Psoas muscle (tissue), 8 donors: ENCODE measurements around the gene FAP. TPM values are rescaled to one million over a fixed set of nuclear protein-coding genes. Genes with fewer than 3 reads are reported as not detected.

ENCODE experiments used
- ATAC-seq, 4 donors: fragments of 200-7000 bp; cut with Tn5 transposase; one replicate each; pipeline ENCODE4 v1.9.1; 2020; ENCODE audit warnings: moderate library complexity in 3 of 4, mild to moderate bottlenecking in 2 of 4
- DNase-seq, 2 donors: peaks; one replicate each; pipeline ENCODE4 v3.0.0-alpha.2; 2020
- H3K27ac ChIP-seq: fragments of 200-600 bp; one replicate; pipeline ENCODE4 v1.8.0; 2022
- H3K27me3 ChIP-seq, 3 donors: fragments of 200-600 bp in 1 of 3; one replicate each; pipeline versions ENCODE4 v1.6.1 to v1.8.0; 2013 to 2022; ENCODE audit warnings: low read length in 2 of 3, mild to moderate bottlenecking in 2 of 3, moderate library complexity in 1 of 3; ENCODE audit not compliant: insufficient read depth in 3 of 3
- H3K36me3 ChIP-seq, 2 donors: fragments of 200-600 bp in 1 of 2; one replicate each; pipeline versions ENCODE4 v1.6.1 to v1.8.0; 2013 to 2022; ENCODE audit warnings: low read depth in 1 of 2, mild to moderate bottlenecking in 1 of 2, moderate library complexity in 1 of 2; ENCODE audit not compliant: insufficient read depth in 1 of 2
- H3K4me1 ChIP-seq: fragments of 200-600 bp; one replicate; pipeline ENCODE4 v1.8.0; 2022
- H3K4me3 ChIP-seq: fragments of 200-600 bp; one replicate; pipeline ENCODE4 v1.8.0; 2022; ENCODE audit warnings: mild to moderate bottlenecking
- H3K9me3 ChIP-seq: fragments of 200-600 bp; one replicate; pipeline ENCODE4 v1.8.0; 2022
- CTCF ChIP-seq: fragments of 200-600 bp; IDR thresholded peaks from one replicate; pipeline ENCODE4 v1.8.0; 2022; ENCODE audit warnings: antibody characterized with exemption
- WGBS, 3 donors: extraction: QIAGEN DNeasy Blood & Tissue Kit; methylation state at CpG; one replicate each; pipeline versions ENCODE4 v1.1.6 to v1.1.7; 2013; 5-methylcytosine and 5-hydroxymethylcytosine counted together
- intact Hi-C, 2 donors: fragments of 100-400 bp; cut with DNase I; formaldehyde crosslinking; loops; one replicate each; pipeline versions ENCODE4 v1.11.0 to v1.14.2; 2022
- polyA plus RNA-seq, 3 donors: library from polyadenylated mRNA; stranded (reverse); fragments of 200-250 nt; gene quantifications; one replicate each; pipeline ENCODE4 v1.2.3, GENCODE V29; 2013
- total RNA-seq, 4 donors: library from RNA; stranded (reverse); fragmentation: NEBNext Ultra II Directional in 2 of 4; extraction: Animal tissue kit (Norgen Biotek cat#: 25700) in 2 of 4; gene quantifications; one replicate each; pipeline versions ENCODE4 v1.2.1 to v1.2.4, GENCODE V29; 2021 to 2023
- donor health status: healthy with polysubstance abuse.
- donor health status: DM: no; HTN: no; CAD: no; lungs with moderate emphysema.
- donor health status: Bipolar disorder and iron deficiency.
- donor health status: healthy.
- donor health status: DM: yes; HTN: yes; CAD: no.
- donor health status: DM: no; HTN: no; CAD: no.
- donor health status: DM: no; HTN: no; CAD: no.
- donor health status: DM: yes; HTN: yes; CAD: no.

The FAP gene
- total and polyA plus RNA-seq, 7 donors: 0.96 to 7.5 (median 1.6) TPM

- H3K4me3 ChIP-seq: no peak overlapping the region
- intact Hi-C loops: no loop called here
- ATAC-seq: no peak
- H3K36me3 ChIP-seq: no peaks in the 10 kb centered on the region
- no peak for TF ChIP-seq CTCF
- H3K27me3 ChIP-seq: no peaks in the 10 kb centered on the region
- 32 to 45% (median 37%) methylated on average over 2 of the region's 2 CpGs for WGBS, 3 donors
- H3K4me1 ChIP-seq: no peaks in the 10 kb centered on the region
- H3K9me3 ChIP-seq: no peaks in the 10 kb centered on the region
- DNase-seq: no peak
- H3K27ac ChIP-seq: no peak overlapping the region
Observed at GRCh38 chr2:162256591-162256991, 13.3 kb upstream of the FAP start.

GRCh38 chr2:162254236-162254871 lies 11.1 kb upstream of the FAP start:
- intact Hi-C loops: no loop called here
- H3K4me1 ChIP-seq: no peaks in the 10 kb centered on the region
- no peaks in the 10 kb centered on the region for H3K27me3 ChIP-seq
- WGBS, 3 donors: 62 to 98% (median 91%) methylated on average over 2 of the region's 2 CpGs
- ATAC-seq (no peak), DNase-seq (no peak)
- H3K4me3 ChIP-seq: no peak overlapping the region
- H3K36me3 ChIP-seq: no peaks in the 10 kb centered on the region
- no peak for TF ChIP-seq CTCF
- H3K27ac ChIP-seq: no peak overlapping the region
- no peaks in the 10 kb centered on the region for H3K9me3 ChIP-seq

GRCh38 chr2:162253435-162253834 lies 10.2 kb upstream of the FAP start:
- H3K4me1 ChIP-seq: no peaks in the 10 kb centered on the region
- H3K27me3 ChIP-seq: no peaks in the 10 kb centered on the region
- intact Hi-C loops: no loop called here
- no peak overlapping the region for H3K4me3 ChIP-seq
- ATAC-seq: no peak
- TF ChIP-seq CTCF: no peak
- H3K27ac ChIP-seq: no peak overlapping the region
- 77 to 90% (median 78%) methylated on average over 3 of the region's 3 CpGs for WGBS, 3 donors
- no peaks in the 10 kb centered on the region for H3K36me3 ChIP-seq
- DNase-seq: no peak
- no peaks in the 10 kb centered on the region for H3K9me3 ChIP-seq

GRCh38 chr2:162252153-162252552 lies 8.9 kb upstream of the FAP start:
- no peaks in the 10 kb centered on the region for H3K9me3 ChIP-seq
- intact Hi-C loops: no loop called here
- ATAC-seq: no peak
- DNase-seq: no peak
- H3K27me3 ChIP-seq: no peaks in the 10 kb centered on the region
- no peak for TF ChIP-seq CTCF
- no peak overlapping the region for H3K27ac ChIP-seq
- 72 to 83% (median 80%) methylated on average over 2 of the region's 2 CpGs for WGBS, 3 donors
- no peak overlapping the region for H3K4me3 ChIP-seq
- H3K4me1 ChIP-seq: no peaks in the 10 kb centered on the region
- H3K36me3 ChIP-seq: no peaks in the 10 kb centered on the region

- intact Hi-C loops: loop anchor here in 1 of 2 donors (1.0 kb wide), 1 partner anchor 22 kb away; no protein-coding TSS in a partner anchor
Observed at GRCh38 chr2:162245781-162246180, 2.5 kb upstream of the FAP start.

More at GRCh38 chr2:162245781-162246180, 2.5 kb upstream of the FAP start:
- no peaks in the 10 kb centered on the region for H3K27me3 ChIP-seq
- H3K4me3 ChIP-seq: no peak overlapping the region
- H3K4me1 ChIP-seq: peaks cover 5% of the 10 kb centered on the region
- H3K27ac ChIP-seq: no peak overlapping the region
- ATAC-seq (no peak), DNase-seq (no peak)
- no peaks in the 10 kb centered on the region for H3K36me3 ChIP-seq
- no peak for TF ChIP-seq CTCF
- no peaks in the 10 kb centered on the region for H3K9me3 ChIP-seq
